Progenitor cell of endocrine pancreas (in vitro differentiated cells): ENCODE results near the gene ACBD6. TPM values are rescaled to one million over a fixed set of nuclear protein-coding genes. Genes with fewer than 3 reads are reported as not detected.

ENCODE experiments used
- DNase-seq: peaks from one replicate; pipeline ENCODE4 v3.0.0; 2021; ENCODE audit warnings: low spot score; ENCODE audit not compliant: unreplicated experiment
- H3K27ac Mint-ChIP-seq: 2 replicates; pipeline ENCODE4 v1.8.0; 2021; ENCODE audit warnings: mild to moderate bottlenecking, moderate library complexity, mixed read lengths
- H3K27me3 Mint-ChIP-seq: 2 replicates; pipeline ENCODE4 v1.8.0; 2021; ENCODE audit warnings: mixed read lengths
- H3K36me3 Mint-ChIP-seq: 2 replicates; pipeline ENCODE4 v1.8.0; 2022; ENCODE audit warnings: mixed read lengths; ENCODE audit not compliant: insufficient read depth
- H3K4me1 Mint-ChIP-seq: 2 replicates; pipeline ENCODE4 v1.8.0; 2021; ENCODE audit warnings: low read depth, mixed read lengths
- H3K4me3 Mint-ChIP-seq: 2 replicates; pipeline ENCODE4 v1.8.0; 2021; ENCODE audit warnings: low read depth, mild to moderate bottlenecking, moderate library complexity, mixed read lengths
- H3K9me3 Mint-ChIP-seq: 2 replicates; pipeline ENCODE4 v1.8.0; 2021; ENCODE audit warnings: low read depth, mixed read lengths
- total RNA-seq: library from RNA; stranded (reverse); gene quantifications from 2 replicates; pipeline ENCODE4 v1.2.1, GENCODE V29; 2021
- TF ChIP-seq, protein P1 (sequence below): fragments of 200-600 bp; sonication (generic); IDR thresholded peaks from one replicate; pipeline ENCODE4 v1.5.0; 2021; ENCODE audit warnings: antibody characterized with exemption, mild to moderate bottlenecking; ENCODE audit not compliant: unreplicated experiment

ACBD6 gene
- total RNA-seq, 1 donor from 2014 or later: 54.2 TPM

DNA sequence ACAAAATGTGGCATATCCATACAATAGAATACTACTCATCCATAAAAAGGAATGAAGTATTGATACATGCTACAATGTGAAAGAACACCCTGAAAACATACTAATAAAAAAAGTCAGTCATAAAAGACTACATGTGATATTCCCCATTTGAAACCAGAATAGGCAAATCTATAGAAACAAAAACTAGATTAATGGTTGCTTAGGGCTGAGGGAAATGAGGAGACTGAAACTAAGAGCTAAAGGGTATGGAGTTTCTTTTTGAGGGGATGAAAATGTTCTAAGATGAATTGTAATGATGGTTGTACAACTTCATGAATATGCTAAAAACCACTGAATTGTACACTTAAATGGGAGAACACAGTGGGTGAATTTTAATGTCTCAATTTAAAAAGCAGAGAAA, 50.9 kb downstream of the ACBD6 start:
- DNase-seq: no peak
- H3K27me3 Mint-ChIP-seq: no peaks in the 10 kb centered on the region
- H3K9me3 Mint-ChIP-seq: peaks cover 27% of the 10 kb centered on the region
- no peak overlapping the region for H3K27ac Mint-ChIP-seq
- TF ChIP-seq, protein P1, sequence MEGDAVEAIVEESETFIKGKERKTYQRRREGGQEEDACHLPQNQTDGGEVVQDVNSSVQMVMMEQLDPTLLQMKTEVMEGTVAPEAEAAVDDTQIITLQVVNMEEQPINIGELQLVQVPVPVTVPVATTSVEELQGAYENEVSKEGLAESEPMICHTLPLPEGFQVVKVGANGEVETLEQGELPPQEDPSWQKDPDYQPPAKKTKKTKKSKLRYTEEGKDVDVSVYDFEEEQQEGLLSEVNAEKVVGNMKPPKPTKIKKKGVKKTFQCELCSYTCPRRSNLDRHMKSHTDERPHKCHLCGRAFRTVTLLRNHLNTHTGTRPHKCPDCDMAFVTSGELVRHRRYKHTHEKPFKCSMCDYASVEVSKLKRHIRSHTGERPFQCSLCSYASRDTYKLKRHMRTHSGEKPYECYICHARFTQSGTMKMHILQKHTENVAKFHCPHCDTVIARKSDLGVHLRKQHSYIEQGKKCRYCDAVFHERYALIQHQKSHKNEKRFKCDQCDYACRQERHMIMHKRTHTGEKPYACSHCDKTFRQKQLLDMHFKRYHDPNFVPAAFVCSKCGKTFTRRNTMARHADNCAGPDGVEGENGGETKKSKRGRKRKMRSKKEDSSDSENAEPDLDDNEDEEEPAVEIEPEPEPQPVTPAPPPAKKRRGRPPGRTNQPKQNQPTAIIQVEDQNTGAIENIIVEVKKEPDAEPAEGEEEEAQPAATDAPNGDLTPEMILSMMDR: no peak
- H3K36me3 Mint-ChIP-seq: peaks cover 46% of the 10 kb centered on the region
- no peaks in the 10 kb centered on the region for H3K4me1 Mint-ChIP-seq
- no peak overlapping the region for H3K4me3 Mint-ChIP-seq

DNA sequence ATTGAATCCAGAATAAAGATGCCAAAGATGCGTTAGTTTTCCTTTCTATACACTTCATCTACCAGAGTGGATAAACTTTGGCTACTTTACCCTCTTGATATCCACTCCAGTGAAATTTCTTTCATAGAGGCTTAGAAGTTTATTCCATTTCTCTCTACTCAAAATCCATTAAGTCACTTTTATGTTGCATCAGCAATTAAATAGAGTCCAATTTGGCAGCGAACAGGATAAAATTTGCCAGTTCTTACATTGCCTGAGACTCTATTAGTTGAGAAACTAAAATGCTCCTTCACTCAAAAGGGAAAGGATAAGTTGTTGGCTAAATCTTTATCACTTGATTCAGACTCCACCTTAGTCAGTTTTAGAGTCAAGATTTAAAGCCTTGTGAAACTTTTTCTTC, 57.9 kb downstream of the ACBD6 start:
- Mint-ChIP-seq H3K4me3 (no peak overlapping the region), H3K9me3 (peaks cover 28% of the 10 kb centered on the region), H3K27ac (no peak overlapping the region), H3K36me3 (peaks cover 21% of the 10 kb centered on the region), H3K4me1 (no peaks in the 10 kb centered on the region), H3K27me3 (no peaks in the 10 kb centered on the region)
- TF ChIP-seq, protein P1: no peak
- no peak for DNase-seq

DNA sequence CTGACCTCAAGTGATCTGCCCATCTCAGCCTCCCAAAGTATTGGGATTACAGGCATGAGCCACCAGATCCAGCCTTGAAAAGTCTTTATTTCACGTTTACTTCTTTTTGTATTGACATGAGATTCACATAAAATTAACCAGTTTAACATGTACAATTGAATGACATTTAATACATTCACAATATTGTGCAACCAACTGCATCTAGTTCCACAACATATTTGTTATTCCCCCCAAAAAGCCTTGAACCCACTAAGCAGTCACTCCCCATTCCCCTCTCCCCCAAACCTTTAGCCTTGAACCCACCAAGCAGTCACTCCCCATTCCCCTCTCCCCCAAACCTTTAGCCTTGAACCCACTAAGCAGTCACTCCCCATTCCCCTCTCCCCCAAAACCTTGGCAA, 62.0 kb downstream of the ACBD6 start:
- Mint-ChIP-seq H3K9me3 (peaks cover 45% of the 10 kb centered on the region), H3K36me3 (peaks cover 43% of the 10 kb centered on the region)

DNA sequence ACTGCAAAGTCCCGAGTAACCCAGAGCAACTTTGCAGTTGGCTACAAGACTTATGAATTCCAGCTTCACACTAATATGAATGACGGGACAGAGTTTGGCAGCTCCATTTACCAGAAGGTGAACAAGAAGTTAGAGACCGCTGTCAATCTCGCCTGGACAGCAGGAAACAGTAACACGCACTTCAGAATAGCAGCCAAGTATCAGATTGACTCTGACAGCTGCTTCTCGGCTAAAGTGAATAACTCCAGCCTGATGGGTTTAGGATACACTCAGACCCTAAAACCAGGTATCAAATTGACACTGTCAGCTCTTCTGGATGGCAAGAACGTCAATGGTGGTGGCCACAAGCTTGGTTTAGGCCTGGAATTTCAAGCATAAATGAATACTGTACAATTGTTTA, 66.8 kb downstream of the ACBD6 start:
- Mint-ChIP-seq H3K9me3 (peaks cover 37% of the 10 kb centered on the region), H3K4me1 (peaks cover 4% of the 10 kb centered on the region), H3K27ac (no peak overlapping the region), H3K4me3 (no peak overlapping the region), H3K27me3 (no peaks in the 10 kb centered on the region), H3K36me3 (peaks cover 34% of the 10 kb centered on the region)
- TF ChIP-seq, protein P1: no peak
- DNase-seq: no peak

More for the DNA sequence above, 62.0 kb downstream of the ACBD6 start:
- H3K4me3 Mint-ChIP-seq: no peak overlapping the region
- TF ChIP-seq, protein P1: no peak
- no peaks in the 10 kb centered on the region for H3K4me1 Mint-ChIP-seq
- H3K27me3 Mint-ChIP-seq: no peaks in the 10 kb centered on the region
- DNase-seq: no peak
- no peak overlapping the region for H3K27ac Mint-ChIP-seq

DNA sequence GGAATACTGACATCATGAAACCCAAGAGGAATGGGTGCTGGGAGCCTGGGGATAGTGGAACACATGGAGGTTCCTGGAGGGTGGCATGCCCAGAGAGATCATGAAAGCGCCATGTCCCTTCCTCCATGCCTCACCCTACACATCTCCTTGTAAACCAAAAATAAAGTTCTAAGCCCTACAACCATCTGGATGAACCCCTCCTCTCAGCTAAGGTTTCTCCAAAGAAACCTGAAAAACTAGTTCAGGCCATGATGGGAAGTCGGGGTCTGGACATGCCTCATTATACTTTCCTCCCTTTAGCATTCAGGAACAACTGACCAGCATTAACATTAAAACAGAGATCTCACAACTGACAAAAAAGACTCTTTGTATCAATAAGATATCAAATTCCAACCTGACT, 68.5 kb downstream of the ACBD6 start:
- Mint-ChIP-seq H3K9me3 (peaks cover 28% of the 10 kb centered on the region), H3K27me3 (no peaks in the 10 kb centered on the region), H3K4me1 (peaks cover 4% of the 10 kb centered on the region), H3K27ac (no peak overlapping the region), H3K36me3 (peaks cover 31% of the 10 kb centered on the region), H3K4me3 (no peak overlapping the region)
- TF ChIP-seq, protein P1: no peak
- no peak for DNase-seq
